ENCODE data around the gene OR4X2.

DNA sequence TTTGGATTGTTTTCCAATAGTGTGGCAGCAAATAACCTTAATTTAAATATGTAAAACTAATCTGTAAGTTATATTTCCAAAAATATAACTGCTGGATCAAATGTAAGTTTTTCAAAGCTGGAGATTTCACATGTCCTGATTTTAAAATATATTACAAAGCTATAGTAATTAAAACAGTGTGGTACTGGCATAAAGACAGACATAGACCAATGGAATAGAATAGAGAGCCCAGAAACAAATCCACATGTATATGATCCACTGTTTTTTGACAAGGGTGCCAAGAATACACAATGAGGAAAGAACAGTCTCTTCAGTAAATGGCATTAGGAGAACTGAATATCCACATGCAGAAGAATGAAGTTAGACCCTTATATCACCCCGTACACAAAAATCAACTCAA, 4.0 kb downstream of the OR4X2 start:
- TF ChIP-seq, protein P1, sequence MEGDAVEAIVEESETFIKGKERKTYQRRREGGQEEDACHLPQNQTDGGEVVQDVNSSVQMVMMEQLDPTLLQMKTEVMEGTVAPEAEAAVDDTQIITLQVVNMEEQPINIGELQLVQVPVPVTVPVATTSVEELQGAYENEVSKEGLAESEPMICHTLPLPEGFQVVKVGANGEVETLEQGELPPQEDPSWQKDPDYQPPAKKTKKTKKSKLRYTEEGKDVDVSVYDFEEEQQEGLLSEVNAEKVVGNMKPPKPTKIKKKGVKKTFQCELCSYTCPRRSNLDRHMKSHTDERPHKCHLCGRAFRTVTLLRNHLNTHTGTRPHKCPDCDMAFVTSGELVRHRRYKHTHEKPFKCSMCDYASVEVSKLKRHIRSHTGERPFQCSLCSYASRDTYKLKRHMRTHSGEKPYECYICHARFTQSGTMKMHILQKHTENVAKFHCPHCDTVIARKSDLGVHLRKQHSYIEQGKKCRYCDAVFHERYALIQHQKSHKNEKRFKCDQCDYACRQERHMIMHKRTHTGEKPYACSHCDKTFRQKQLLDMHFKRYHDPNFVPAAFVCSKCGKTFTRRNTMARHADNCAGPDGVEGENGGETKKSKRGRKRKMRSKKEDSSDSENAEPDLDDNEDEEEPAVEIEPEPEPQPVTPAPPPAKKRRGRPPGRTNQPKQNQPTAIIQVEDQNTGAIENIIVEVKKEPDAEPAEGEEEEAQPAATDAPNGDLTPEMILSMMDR (IDR thresholded peaks at IDR 0.05; ENCODE audit: insufficient read depth, low read depth, low read length) = no peak
- TF ChIP-seq EZH2 (IDR thresholded peaks at IDR 0.05; ENCODE audit: insufficient read depth, low read length) = no peak
